HEK293 (cell line): ENCODE results near the gene NEURL1.

Source experiments
- TCF7L2 ChIP-seq: IDR thresholded peaks from 2 replicates; pipeline ENCODE4 v1.6.1; 2011; ENCODE audit warnings: low read depth, mild to moderate bottlenecking, inconsistent platforms, low read length, moderate library complexity, borderline replicate concordance
- ZNF23 ChIP-seq: fragments of 450-650 bp; formaldehyde crosslinking; IDR thresholded peaks from 2 replicates; pipeline ENCODE4 v1.5.1; 2016; ENCODE audit warnings: missing biosample characterization, missing genetic modification characterization, borderline replicate concordance
- TF ChIP-seq, protein P1 (sequence below): fragments of 450-650 bp; formaldehyde crosslinking; IDR thresholded peaks from 2 replicates; pipeline ENCODE4 v1.5.1; 2016; ENCODE audit warnings: missing biosample characterization, missing genetic modification characterization

DNA sequence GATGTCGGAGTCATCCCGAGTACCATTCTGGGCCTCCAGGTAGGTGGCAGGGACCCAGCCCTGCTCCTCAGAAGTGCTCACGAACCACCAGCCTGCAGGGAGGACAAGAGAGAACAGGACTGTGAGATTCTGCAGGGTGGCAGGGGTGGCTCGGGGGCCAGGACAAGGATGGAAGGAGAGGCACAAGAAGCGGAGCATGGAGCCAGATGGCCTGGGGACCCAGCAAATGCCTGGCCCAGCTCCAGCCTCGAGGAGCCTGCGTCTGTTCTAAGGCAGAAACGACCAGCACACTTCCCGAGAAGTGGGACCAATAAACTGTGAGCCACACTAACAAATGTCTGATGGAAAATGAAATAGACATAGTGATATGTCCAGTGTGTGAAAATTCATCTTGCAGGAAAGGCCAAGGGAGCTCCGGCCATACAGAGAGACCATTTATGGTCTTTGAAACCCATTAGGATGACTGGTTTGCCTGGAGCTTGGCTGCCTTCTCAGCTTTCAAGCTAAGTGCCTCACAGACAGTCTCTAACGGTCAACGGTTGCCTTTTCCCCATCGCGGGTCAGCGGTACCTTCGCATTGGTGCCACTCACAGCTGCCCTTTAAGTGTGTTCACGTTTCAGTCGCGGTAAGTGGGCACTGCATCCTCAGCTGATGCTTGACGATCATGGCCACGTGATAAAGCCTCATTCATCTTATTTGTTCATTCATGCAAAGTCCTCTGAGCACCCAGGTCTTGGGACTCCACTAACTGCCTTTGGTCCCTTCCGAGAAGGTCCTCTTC is 133.8 kb downstream of the NEURL1 start:
- TF ChIP-seq, protein P1, sequence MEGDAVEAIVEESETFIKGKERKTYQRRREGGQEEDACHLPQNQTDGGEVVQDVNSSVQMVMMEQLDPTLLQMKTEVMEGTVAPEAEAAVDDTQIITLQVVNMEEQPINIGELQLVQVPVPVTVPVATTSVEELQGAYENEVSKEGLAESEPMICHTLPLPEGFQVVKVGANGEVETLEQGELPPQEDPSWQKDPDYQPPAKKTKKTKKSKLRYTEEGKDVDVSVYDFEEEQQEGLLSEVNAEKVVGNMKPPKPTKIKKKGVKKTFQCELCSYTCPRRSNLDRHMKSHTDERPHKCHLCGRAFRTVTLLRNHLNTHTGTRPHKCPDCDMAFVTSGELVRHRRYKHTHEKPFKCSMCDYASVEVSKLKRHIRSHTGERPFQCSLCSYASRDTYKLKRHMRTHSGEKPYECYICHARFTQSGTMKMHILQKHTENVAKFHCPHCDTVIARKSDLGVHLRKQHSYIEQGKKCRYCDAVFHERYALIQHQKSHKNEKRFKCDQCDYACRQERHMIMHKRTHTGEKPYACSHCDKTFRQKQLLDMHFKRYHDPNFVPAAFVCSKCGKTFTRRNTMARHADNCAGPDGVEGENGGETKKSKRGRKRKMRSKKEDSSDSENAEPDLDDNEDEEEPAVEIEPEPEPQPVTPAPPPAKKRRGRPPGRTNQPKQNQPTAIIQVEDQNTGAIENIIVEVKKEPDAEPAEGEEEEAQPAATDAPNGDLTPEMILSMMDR (tag by site-specific recombination), result no peak
- TF ChIP-seq ZNF23 (tag by site-specific recombination) (no peak), TCF7L2 (no peak)
